A673 (cell line): ENCODE results near the gene SUZ12.

Source experiments
- EZH2 ChIP-seq: fragments of 200-600 bp; sonication (generic); IDR thresholded peaks from 2 replicates; pipeline ENCODE4 v1.6.1; 2017; ENCODE audit warnings: borderline replicate concordance, low read depth, mild to moderate bottlenecking, mixed read lengths, antibody characterized with exemption, low read length; ENCODE audit not compliant: poor library complexity, severe bottlenecking
- TF ChIP-seq, protein P1 (sequence below): fragments of 300-800, 200-600 bp; sonication (generic); conservative IDR thresholded peaks from 2 replicates; pipeline ENCODE4 v1.5.1; 2017; ENCODE audit warnings: low read depth, mild to moderate bottlenecking, antibody characterized with exemption, low read length, moderate library complexity, mixed read lengths

DNA sequence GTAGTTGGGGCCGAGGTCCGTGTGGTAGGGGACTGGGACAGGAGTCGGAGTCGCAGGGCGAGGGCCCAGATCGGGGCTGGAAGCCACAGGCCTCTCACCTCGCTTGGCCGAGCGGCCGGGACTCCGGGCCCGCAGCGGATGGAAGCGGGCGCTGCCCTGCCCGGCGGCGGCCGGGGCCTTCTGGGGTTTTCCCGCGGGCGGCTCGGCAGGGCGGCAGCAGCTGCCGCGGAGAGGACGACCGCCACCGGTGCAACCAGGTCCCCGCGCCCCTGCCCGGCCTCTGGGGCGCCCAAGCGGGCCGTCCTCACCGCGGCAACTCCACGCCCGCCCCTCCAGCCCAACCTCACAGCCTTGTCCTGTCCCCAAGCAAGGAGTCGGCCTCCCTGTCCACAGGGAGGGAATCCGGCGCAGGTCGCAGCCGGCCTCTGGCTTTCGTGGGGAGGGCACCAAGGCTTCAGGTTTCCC is 19.7 kb upstream of the SUZ12 start:
- TF ChIP-seq, protein P1, sequence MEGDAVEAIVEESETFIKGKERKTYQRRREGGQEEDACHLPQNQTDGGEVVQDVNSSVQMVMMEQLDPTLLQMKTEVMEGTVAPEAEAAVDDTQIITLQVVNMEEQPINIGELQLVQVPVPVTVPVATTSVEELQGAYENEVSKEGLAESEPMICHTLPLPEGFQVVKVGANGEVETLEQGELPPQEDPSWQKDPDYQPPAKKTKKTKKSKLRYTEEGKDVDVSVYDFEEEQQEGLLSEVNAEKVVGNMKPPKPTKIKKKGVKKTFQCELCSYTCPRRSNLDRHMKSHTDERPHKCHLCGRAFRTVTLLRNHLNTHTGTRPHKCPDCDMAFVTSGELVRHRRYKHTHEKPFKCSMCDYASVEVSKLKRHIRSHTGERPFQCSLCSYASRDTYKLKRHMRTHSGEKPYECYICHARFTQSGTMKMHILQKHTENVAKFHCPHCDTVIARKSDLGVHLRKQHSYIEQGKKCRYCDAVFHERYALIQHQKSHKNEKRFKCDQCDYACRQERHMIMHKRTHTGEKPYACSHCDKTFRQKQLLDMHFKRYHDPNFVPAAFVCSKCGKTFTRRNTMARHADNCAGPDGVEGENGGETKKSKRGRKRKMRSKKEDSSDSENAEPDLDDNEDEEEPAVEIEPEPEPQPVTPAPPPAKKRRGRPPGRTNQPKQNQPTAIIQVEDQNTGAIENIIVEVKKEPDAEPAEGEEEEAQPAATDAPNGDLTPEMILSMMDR: no peak
- no peak for TF ChIP-seq EZH2
